ENCODE results near the gene KRTDAP.

KRTDAP gene

GRCh38 chr19:35454663-35455062 lies 35.6 kb downstream of the KRTDAP start:
- DNase-seq (ENCODE audit: low read depth): no peak

- DNase-seq (ENCODE audit: low read depth): no peak
Measured at GRCh38 chr19:35451338-35452096, 38.7 kb downstream of the KRTDAP start.

GRCh38 chr19:35449359-35450043 lies 40.8 kb downstream of the KRTDAP start:
- no peak for DNase-seq (ENCODE audit: low read depth)

GRCh38 chr19:35447606-35448469 lies 42.4 kb downstream of the KRTDAP start, which contains the start of gene FFAR2:
Gene FFAR2, plus strand, starts transcription at chr19:35448257. Its CDS starts 1,458 bp downstream, at chr19:35449715.
- DNase-seq (ENCODE audit: low read depth): no peak

- no peak for DNase-seq (ENCODE audit: low read depth)
Measured at GRCh38 chr19:35445826-35446593, 44.3 kb downstream of the KRTDAP start.

GRCh38 chr19:35444735-35445134 lies 45.5 kb downstream of the KRTDAP start:
- DNase-seq (ENCODE audit: low read depth): no peak

GRCh38 chr19:35442091-35442490 lies 48.2 kb downstream of the KRTDAP start:
- DNase-seq (ENCODE audit: low read depth): no peak

- no peak for DNase-seq (ENCODE audit: low read depth)
Measured at GRCh38 chr19:35439921-35440320, 50.3 kb downstream of the KRTDAP start.

- DNase-seq (ENCODE audit: low read depth): no peak
Measured at GRCh38 chr19:35438527-35438926, 51.7 kb downstream of the KRTDAP start.

GRCh38 chr19:35438096-35438495 lies 52.2 kb downstream of the KRTDAP start:
- no peak for DNase-seq (ENCODE audit: low read depth)

GRCh38 chr19:35437406-35437951 lies 52.8 kb downstream of the KRTDAP start:
- no peak for DNase-seq (ENCODE audit: low read depth)

Measured in T follicular helper cell (primary cell).